Measurements from ENCODE around the gene HEATR5A. TPM values are rescaled to one million over a fixed set of nuclear protein-coding genes. Genes with fewer than 3 reads are reported as not detected.

Gene HEATR5A
- total and polyA plus RNA-seq, 9 of the 15 experiments (the other 6 are each of a cell fraction or from before 2014, with no cell fraction given): 8.0 to 50.9 (median 23.0) TPM

DNA sequence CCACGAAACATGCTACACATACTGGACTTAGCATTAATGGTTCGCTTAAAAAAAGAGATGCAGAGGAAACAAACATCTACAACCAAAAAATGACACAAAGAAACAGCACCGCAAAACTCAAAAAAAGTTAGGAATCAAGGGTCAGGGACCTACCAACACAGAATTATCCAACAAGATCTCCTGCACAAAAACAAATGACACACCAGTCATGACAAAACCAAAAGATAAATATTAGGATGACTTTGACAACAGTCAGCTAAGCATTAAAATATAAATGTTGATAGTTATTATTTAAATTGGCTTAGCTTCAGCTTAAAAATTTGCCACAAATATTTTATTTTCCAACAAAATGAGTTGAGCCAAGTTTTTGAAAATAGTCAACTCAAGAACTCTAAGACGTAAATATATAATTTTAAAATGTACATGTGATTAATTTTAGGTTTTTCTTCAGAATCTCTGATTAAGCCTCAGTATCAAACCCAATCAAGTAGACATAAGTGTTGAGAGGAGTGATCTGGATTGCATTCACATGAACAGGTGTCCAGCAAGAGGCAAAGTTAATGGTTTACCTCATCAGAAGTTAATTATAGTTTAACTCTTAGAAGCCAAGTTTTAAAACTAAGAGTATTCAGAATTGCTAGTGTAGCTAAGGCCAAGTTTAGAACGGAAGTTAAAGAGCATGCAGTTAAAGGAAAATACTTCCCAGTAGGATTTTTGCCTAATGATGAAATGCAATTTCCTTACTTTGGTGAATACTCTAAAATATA is 79.9 kb downstream of the HEATR5A start:
- Histone ChIP-seq H3K4me3 (no peak overlapping the region), H3K9ac (ENCODE audit: insufficient read depth in 1 of 2, low read depth in 2 of 2, low read length in 2 of 2) (no peak overlapping the region), H3K27ac (ENCODE audit: extremely low read depth, low read depth, low read length) (no peak overlapping the region), H3K79me2 (ENCODE audit: control insufficient read depth, insufficient read depth, low read length) (no peaks in the 10 kb centered on the region), H3K4me1 (replicated peaks in 1 of 2; ENCODE audit: control insufficient read depth in 2 of 2, insufficient read depth in 2 of 2, low read length in 2 of 2) (no peaks in the 10 kb centered on the region), H3K36me3 (ENCODE audit: control insufficient read depth, insufficient read depth, low read length) (peaks cover 22% of the 10 kb centered on the region; the same call in 1 of the 3 replicates), H3K27me3 (ENCODE audit: control insufficient read depth in 2 of 2, insufficient read depth in 2 of 2, low read length in 2 of 2) (no peaks in the 10 kb centered on the region), H3K9me3 (replicated peaks; ENCODE audit: control insufficient read depth, insufficient read depth, low read depth, low read length) (no peaks in the 10 kb centered on the region), H3K4me2 (ENCODE audit: insufficient read depth, low read length) (no peak overlapping the region), H2AFZ (ENCODE audit: low read depth, low read length) (no peak overlapping the region), H4K20me1 (replicated peaks; ENCODE audit: control insufficient read depth, insufficient read depth, low read length) (no peaks in the 10 kb centered on the region), H3K9me1 (ENCODE audit: control insufficient read depth, insufficient read depth, low read length) (no peaks in the 10 kb centered on the region)
- intact Hi-C loops (cut with micrococcal nuclease): no loop called here
- ATAC-seq (no peak), DNase-seq (ENCODE audit: extremely low read depth in 1 of 4, low spot score in 3 of 4) (no peak), FAIRE-seq (no peak)
- no TSS peak for BruUV-seq (replicated peaks)
- in situ Hi-C loops (cut with MboI): no loop called here
- POLR2A ChIA-PET: interaction anchor here (0.6 kb wide), 1 partner anchor 182 kb away, joined by 3 read pairs; no protein-coding TSS in a partner anchor
- CTCF ChIA-PET (ENCODE audit: low intra/inter-chr PET ratio): no interaction called here
- no peak for TF ChIP-seq ZNF263 (CRISPR knock-in tag; IDR thresholded peaks at IDR 0.05; ENCODE audit: borderline replicate concordance)
- TF ChIP-seq, protein P1, sequence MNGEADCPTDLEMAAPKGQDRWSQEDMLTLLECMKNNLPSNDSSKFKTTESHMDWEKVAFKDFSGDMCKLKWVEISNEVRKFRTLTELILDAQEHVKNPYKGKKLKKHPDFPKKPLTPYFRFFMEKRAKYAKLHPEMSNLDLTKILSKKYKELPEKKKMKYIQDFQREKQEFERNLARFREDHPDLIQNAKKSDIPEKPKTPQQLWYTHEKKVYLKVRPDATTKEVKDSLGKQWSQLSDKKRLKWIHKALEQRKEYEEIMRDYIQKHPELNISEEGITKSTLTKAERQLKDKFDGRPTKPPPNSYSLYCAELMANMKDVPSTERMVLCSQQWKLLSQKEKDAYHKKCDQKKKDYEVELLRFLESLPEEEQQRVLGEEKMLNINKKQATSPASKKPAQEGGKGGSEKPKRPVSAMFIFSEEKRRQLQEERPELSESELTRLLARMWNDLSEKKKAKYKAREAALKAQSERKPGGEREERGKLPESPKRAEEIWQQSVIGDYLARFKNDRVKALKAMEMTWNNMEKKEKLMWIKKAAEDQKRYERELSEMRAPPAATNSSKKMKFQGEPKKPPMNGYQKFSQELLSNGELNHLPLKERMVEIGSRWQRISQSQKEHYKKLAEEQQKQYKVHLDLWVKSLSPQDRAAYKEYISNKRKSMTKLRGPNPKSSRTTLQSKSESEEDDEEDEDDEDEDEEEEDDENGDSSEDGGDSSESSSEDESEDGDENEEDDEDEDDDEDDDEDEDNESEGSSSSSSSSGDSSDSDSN (IDR thresholded peaks at IDR 0.05; ENCODE audit: borderline replicate concordance in 1 of 2, low read depth in 2 of 2, low read length in 2 of 2): no peak
- no peak for TF ChIP-seq MIER1 (IDR thresholded peaks at IDR 0.05; ENCODE audit: low read depth)
- TF ChIP-seq, protein P2, sequence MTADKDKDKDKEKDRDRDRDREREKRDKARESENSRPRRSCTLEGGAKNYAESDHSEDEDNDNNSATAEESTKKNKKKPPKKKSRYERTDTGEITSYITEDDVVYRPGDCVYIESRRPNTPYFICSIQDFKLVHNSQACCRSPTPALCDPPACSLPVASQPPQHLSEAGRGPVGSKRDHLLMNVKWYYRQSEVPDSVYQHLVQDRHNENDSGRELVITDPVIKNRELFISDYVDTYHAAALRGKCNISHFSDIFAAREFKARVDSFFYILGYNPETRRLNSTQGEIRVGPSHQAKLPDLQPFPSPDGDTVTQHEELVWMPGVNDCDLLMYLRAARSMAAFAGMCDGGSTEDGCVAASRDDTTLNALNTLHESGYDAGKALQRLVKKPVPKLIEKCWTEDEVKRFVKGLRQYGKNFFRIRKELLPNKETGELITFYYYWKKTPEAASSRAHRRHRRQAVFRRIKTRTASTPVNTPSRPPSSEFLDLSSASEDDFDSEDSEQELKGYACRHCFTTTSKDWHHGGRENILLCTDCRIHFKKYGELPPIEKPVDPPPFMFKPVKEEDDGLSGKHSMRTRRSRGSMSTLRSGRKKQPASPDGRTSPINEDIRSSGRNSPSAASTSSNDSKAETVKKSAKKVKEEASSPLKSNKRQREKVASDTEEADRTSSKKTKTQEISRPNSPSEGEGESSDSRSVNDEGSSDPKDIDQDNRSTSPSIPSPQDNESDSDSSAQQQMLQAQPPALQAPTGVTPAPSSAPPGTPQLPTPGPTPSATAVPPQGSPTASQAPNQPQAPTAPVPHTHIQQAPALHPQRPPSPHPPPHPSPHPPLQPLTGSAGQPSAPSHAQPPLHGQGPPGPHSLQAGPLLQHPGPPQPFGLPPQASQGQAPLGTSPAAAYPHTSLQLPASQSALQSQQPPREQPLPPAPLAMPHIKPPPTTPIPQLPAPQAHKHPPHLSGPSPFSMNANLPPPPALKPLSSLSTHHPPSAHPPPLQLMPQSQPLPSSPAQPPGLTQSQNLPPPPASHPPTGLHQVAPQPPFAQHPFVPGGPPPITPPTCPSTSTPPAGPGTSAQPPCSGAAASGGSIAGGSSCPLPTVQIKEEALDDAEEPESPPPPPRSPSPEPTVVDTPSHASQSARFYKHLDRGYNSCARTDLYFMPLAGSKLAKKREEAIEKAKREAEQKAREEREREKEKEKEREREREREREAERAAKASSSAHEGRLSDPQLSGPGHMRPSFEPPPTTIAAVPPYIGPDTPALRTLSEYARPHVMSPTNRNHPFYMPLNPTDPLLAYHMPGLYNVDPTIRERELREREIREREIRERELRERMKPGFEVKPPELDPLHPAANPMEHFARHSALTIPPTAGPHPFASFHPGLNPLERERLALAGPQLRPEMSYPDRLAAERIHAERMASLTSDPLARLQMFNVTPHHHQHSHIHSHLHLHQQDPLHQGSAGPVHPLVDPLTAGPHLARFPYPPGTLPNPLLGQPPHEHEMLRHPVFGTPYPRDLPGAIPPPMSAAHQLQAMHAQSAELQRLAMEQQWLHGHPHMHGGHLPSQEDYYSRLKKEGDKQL (CRISPR knock-in tag; IDR thresholded peaks at IDR 0.05; ENCODE audit: borderline replicate concordance): no peak
- no peak for TF ChIP-seq ZC3H4 (CRISPR knock-in tag; IDR thresholded peaks at IDR 0.05; ENCODE audit: borderline replicate concordance)
- no peak for TF ChIP-seq PRPF4 (IDR thresholded peaks at IDR 0.05; ENCODE audit: insufficient read depth, low read depth, low read length, poor library complexity, severe bottlenecking)
- TF ChIP-seq GABPB1 (CRISPR knock-in tag; IDR thresholded peaks at IDR 0.05): no peak
- TF ChIP-seq HCFC1 (IDR thresholded peaks at IDR 0.05; ENCODE audit: low read depth, low read length): no peak
- TF ChIP-seq POLR3G (IDR thresholded peaks at IDR 0.05; ENCODE audit: extremely low read depth, insufficient read length, insufficient replicate concordance): no peak
- no peak for TF ChIP-seq U2AF1 (optimal IDR thresholded peaks at IDR 0.05; ENCODE audit: low read depth, low read length)
- WGBS (ENCODE audit: insufficient coverage, low coverage, missing lambda C conversion rate): 75% methylated on average over 5 of the region's 5 CpGs
